ENCODE results near the gene CDHR5. TPM values are rescaled to one million over a fixed set of nuclear protein-coding genes. Genes with fewer than 3 reads are reported as not detected.

The CDHR5 gene
- total and polyA plus RNA-seq, 9 donors, result 0.07 to 2.3 (median 0.21) TPM; not detected in 5

GRCh38 chr11:641806-642370, 17.1 kb upstream of the CDHR5 start:
- no peaks in the 10 kb centered on the region for H3K36me3 ChIP-seq
- intact Hi-C loops (cut with DNase I), result no loop called here

DNA sequence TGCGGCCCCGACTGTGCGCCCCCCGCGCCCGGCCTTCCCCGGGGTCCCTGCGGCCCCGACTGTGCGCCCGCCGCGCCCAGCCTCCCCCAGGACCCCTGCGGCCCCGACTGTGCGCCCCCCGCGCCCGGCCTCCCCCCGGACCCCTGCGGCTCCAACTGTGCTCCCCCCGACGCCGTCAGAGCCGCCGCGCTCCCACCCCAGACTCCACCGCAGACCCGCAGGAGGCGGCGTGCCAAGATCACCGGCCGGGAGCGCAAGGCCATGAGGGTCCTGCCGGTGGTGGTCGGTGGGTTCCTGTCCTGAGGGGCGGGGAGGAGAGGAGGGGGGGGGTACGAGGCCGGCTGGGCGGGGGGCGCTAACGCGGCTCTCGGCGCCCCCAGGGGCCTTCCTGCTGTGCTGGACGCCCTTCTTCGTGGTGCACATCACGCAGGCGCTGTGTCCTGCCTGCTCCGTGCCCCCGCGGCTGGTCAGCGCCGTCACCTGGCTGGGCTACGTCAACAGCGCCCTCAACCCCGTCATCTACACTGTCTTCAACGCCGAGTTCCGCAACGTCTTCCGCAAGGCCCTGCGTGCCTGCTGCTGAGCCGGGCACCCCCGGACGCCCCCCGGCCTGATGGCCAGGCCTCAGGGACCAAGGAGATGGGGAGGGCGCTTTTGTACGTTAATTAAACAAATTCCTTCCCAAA, 15.4 kb upstream of the CDHR5 start:
- WGBS, 3 donors, result 48 to 71% (median 65%) methylated on average over 44 to 69 of the region's 69 CpGs
- DNase-seq, result no peak
- Histone ChIP-seq H3K4me3 (no peak overlapping the region), H3K36me3 (no peaks in the 10 kb centered on the region), H3K9me3 (no peaks in the 10 kb centered on the region), H3K27ac (no peak overlapping the region), H3K4me1 (ENCODE audit: insufficient read depth) (peaks cover 7% of the 10 kb centered on the region), H3K27me3 (no peaks in the 10 kb centered on the region)
- intact Hi-C loops (cut with DNase I), result no loop called here
- TF ChIP-seq POLR2A (IDR thresholded peaks at IDR 0.05), result no peak
- TF ChIP-seq EP300 (IDR thresholded peaks at IDR 0.05), result no peak
- TF ChIP-seq, protein P1, sequence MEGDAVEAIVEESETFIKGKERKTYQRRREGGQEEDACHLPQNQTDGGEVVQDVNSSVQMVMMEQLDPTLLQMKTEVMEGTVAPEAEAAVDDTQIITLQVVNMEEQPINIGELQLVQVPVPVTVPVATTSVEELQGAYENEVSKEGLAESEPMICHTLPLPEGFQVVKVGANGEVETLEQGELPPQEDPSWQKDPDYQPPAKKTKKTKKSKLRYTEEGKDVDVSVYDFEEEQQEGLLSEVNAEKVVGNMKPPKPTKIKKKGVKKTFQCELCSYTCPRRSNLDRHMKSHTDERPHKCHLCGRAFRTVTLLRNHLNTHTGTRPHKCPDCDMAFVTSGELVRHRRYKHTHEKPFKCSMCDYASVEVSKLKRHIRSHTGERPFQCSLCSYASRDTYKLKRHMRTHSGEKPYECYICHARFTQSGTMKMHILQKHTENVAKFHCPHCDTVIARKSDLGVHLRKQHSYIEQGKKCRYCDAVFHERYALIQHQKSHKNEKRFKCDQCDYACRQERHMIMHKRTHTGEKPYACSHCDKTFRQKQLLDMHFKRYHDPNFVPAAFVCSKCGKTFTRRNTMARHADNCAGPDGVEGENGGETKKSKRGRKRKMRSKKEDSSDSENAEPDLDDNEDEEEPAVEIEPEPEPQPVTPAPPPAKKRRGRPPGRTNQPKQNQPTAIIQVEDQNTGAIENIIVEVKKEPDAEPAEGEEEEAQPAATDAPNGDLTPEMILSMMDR (IDR thresholded peaks at IDR 0.05), result no peak

More at GRCh38 chr11:641806-642370, 17.1 kb upstream of the CDHR5 start:
- no peak overlapping the region for H3K4me3 ChIP-seq
- peaks cover 4% of the 10 kb centered on the region for H3K4me1 ChIP-seq (ENCODE audit: insufficient read depth)
- no peak for DNase-seq
- H3K27ac ChIP-seq, result no peak overlapping the region
- 88 to 89% (median 88%) methylated on average over 19 of the region's 19 CpGs for WGBS, 3 donors
- no peaks in the 10 kb centered on the region for H3K27me3 ChIP-seq
- TF ChIP-seq POLR2A (IDR thresholded peaks at IDR 0.05), result no peak
- H3K9me3 ChIP-seq, result no peaks in the 10 kb centered on the region

GRCh38 chr11:639332-639955, 14.7 kb upstream of the CDHR5 start:
- intact Hi-C loops (cut with DNase I), result no loop called here
- no peak for DNase-seq
- Histone ChIP-seq H3K27me3 (no peaks in the 10 kb centered on the region), H3K27ac (no peak overlapping the region), H3K9me3 (no peaks in the 10 kb centered on the region), H3K4me1 (ENCODE audit: insufficient read depth) (peaks cover 7% of the 10 kb centered on the region), H3K36me3 (no peaks in the 10 kb centered on the region), H3K4me3 (no peak overlapping the region)
- WGBS, 3 donors, result 12 to 35% (median 15%) methylated on average over 33 to 80 of the region's 80 CpGs
- TF ChIP-seq, protein P1 (IDR thresholded peaks at IDR 0.05), result no peak

DNA sequence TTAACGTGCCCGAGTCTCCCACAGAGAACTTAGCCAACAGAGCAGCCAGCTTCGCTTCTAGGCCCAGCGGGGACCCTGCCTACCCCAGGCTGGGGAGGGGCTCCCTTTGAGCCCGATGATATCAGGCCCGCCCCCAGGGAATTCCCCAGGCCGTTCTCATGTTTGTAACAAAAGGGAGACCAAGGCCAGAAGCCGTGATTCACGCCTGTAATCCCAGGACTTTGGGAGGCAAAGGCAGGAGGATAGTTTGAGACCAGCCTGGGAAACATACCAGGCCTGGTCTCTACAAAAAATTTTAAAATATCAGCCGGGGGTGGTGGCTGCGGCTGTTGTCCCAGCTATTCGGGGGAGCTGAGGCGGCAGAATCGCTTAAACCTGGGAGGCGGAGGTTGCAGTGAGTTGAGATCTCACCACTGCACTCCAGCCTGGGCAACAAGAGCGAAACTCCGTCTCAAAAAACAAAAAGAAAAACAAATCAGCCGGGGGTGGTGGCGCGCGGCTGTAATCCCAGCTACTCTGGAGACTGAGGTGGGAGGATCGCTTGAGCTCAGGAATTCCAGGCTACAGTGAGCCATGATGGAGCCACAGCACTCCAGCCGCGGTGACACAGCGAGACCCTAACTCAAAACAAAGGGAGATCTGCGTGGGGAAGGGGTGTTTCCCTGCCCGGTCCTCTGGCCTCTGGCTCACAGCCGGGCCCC, 14.0 kb upstream of the CDHR5 start:
- peaks cover 7% of the 10 kb centered on the region for H3K4me1 ChIP-seq (ENCODE audit: insufficient read depth)
- H3K27me3 ChIP-seq, result no peaks in the 10 kb centered on the region
- H3K9me3 ChIP-seq, result no peaks in the 10 kb centered on the region
- TF ChIP-seq, protein P1 (IDR thresholded peaks at IDR 0.05), result no peak
- TF ChIP-seq EP300 (IDR thresholded peaks at IDR 0.05), result no peak
- no peak for TF ChIP-seq POLR2A (IDR thresholded peaks at IDR 0.05)
- 65 to 78% (median 65%) methylated on average over 28 of the region's 28 CpGs for WGBS, 3 donors
- no peak for DNase-seq
- H3K4me3 ChIP-seq, result no peak overlapping the region
- intact Hi-C loops (cut with DNase I), result no loop called here
- H3K27ac ChIP-seq, result no peak overlapping the region
- no peaks in the 10 kb centered on the region for H3K36me3 ChIP-seq

Measured in ovary (tissue), 9 donors.